ENCODE measurements around the gene CRACR2A. TPM values are rescaled to one million over a fixed set of nuclear protein-coding genes. Genes with fewer than 3 reads are reported as not detected.
A peak's percentile ranks its signal among the peaks of the same experiment; 100 is the strongest.

CRACR2A gene, protein sequence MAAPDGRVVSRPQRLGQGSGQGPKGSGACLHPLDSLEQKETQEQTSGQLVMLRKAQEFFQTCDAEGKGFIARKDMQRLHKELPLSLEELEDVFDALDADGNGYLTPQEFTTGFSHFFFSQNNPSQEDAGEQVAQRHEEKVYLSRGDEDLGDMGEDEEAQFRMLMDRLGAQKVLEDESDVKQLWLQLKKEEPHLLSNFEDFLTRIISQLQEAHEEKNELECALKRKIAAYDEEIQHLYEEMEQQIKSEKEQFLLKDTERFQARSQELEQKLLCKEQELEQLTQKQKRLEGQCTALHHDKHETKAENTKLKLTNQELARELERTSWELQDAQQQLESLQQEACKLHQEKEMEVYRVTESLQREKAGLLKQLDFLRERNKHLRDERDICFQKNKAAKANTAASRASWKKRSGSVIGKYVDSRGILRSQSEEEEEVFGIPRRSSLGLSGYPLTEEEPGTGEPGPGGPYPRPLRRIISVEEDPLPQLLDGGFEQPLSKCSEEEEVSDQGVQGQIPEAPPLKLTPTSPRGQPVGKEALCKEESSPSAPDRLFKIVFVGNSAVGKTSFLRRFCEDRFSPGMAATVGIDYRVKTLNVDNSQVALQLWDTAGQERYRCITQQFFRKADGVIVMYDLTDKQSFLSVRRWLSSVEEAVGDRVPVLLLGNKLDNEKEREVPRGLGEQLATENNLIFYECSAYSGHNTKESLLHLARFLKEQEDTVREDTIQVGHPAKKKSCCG
- 10 to 100 TPM in 2 of 6 donors, 1 to 10 TPM in 4; 5.5 to 19.9 (median 7.2) TPM for total RNA-seq

DNA sequence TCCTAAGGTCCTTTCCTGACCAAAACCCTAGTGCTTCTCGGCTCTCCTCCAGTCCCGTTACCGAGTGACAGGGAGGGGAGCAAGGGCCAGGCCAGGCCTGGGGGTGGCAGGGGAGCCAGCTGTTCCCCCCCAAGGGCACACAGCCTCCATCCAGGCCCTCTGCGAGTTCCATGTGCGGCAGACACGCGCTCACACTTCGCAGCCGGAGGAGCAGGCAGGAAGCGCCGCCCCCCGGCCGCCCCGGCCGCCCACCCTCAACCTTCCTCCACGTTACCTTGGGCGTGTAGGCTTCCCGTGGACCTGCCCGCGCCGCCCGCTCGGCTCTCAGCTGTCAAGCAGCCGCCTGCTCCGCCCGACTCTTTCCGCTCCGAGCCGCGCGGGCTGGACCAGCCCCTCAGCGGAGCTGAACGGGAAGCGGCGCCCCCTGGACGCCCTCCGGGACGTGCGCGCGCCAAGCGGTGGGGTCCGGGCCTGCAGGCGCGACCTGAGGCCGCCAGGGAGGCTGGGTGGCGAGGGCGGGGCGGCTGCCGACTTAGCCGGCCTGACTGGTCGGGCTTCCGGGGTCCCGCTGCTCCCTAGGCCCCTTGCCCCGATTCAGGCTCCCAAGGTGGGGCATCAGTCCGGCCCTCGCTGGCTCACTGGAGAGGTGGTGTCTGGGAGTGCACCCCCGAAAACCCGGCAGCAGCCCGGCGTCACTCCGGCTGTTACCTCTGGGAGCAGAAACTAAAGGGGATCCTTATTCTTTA is at the start of gene CRACR2A:
Gene CRACR2A, minus strand, starts transcription at position 369 of the 746 bp plus-strand sequence. CDS start 56,110 bp downstream, outside the sequence.
- H3K4me3 ChIP-seq: peak within 1 kb of the TSS; percentile 37 to 55 (median 51)
- DNase-seq (peak; percentile 63 to 96), ATAC-seq (ENCODE audit: low FRiP score in 2 of 2) (peak; percentile 83 to 94)
- WGBS, 2 donors: 4 to 8% methylated on average over 32 to 36 of the region's 62 CpGs
- H3K27me3 ChIP-seq: no peaks in the 10 kb centered on the region
- no peaks in the 10 kb centered on the region for H3K9me3 ChIP-seq
- H3K27ac ChIP-seq: peak within 1 kb of the TSS; percentile 71 to 85 (median 82)
- H3K36me3 ChIP-seq: no peaks in the 10 kb centered on the region
- TF ChIP-seq POLR2AphosphoS5 (IDR thresholded peaks at IDR 0.05): peak in 1 of 2 donors; percentile 33
- TF ChIP-seq, protein P1, sequence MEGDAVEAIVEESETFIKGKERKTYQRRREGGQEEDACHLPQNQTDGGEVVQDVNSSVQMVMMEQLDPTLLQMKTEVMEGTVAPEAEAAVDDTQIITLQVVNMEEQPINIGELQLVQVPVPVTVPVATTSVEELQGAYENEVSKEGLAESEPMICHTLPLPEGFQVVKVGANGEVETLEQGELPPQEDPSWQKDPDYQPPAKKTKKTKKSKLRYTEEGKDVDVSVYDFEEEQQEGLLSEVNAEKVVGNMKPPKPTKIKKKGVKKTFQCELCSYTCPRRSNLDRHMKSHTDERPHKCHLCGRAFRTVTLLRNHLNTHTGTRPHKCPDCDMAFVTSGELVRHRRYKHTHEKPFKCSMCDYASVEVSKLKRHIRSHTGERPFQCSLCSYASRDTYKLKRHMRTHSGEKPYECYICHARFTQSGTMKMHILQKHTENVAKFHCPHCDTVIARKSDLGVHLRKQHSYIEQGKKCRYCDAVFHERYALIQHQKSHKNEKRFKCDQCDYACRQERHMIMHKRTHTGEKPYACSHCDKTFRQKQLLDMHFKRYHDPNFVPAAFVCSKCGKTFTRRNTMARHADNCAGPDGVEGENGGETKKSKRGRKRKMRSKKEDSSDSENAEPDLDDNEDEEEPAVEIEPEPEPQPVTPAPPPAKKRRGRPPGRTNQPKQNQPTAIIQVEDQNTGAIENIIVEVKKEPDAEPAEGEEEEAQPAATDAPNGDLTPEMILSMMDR (IDR thresholded peaks at IDR 0.05): peak; percentile 80 to 96 (median 89)
- no peak for TF ChIP-seq POLR2A (IDR thresholded peaks at IDR 0.05)
- peaks cover 13 to 27% (median 23%) of the 10 kb centered on the region in 4 donors for H3K4me1 ChIP-seq

DNA sequence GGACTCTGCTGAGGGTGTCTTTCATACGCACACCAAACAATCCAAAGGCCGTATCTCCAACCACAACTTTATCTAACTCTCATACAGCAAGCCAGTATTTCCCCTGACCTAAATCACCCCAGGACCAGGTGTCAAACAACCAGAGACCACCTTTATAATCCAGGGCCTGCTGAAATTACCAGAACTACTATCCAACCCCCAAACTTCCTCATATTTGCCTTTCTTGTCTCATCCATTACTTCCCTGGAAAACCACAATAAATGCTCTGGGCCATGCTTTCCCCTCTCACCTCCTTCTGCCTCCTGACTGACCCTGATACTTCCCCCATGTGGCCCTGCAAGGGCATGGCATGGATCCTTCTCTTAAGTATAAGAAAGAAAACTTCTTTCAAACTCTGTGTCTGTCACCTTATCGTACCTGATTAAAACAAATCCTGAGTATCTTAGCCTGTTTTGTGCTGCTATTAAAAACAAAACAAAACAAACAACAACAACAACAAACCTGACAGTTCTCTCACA is 44.7 kb upstream of the CRACR2A start:
- no peak overlapping the region for H3K4me3 ChIP-seq
- ATAC-seq (ENCODE audit: low FRiP score in 2 of 2) (no peak), DNase-seq (no peak)
- no peaks in the 10 kb centered on the region for H3K4me1 ChIP-seq
- H3K27ac ChIP-seq: no peak overlapping the region
- WGBS, 2 donors: 78 to 86% methylated on average over 3 of the region's 3 CpGs
- no peaks in the 10 kb centered on the region for H3K27me3 ChIP-seq
- TF ChIP-seq EP300 (IDR thresholded peaks at IDR 0.05): no peak
- TF ChIP-seq, protein P1 (IDR thresholded peaks at IDR 0.05): no peak
- no peak for TF ChIP-seq POLR2A (IDR thresholded peaks at IDR 0.05)
- TF ChIP-seq POLR2AphosphoS5 (IDR thresholded peaks at IDR 0.05): no peak
- H3K36me3 ChIP-seq: peaks cover 0 to 4% (median 0%) of the 10 kb centered on the region in 4 donors
- no peaks in the 10 kb centered on the region for H3K9me3 ChIP-seq

DNA sequence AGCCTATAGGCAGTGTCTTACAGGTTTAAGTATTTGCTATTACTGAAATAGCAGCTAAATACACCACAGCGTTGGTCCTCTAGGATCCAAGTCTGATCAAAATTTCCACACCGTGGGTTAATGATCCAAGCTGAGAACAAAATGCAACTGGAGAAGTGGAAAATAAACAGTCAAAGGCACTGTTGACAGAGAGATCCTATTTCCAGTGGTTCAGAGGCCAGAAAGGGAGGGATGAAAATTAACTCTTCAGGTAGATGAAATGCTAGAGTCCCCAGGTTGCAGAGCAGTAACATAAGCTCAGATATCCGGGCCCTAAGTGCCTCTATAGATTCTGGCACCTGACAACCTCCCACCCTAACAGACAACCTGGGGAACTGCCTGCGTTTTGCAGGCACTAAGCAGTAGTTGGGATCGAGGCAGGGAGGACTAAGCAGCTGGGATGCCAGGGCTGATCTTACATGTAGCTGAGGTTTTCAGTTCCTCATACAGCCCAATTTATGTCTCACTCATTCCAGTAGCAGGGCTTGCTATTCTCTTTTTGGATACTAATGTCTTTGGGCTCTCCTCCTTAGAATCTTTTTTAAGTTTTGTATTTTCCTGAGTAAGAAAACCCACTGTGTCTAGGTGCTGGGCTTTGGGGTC is 42.7 kb upstream of the CRACR2A start:
- 55 to 56% methylated on average over 5 of the region's 5 CpGs for WGBS, 2 donors
- Histone ChIP-seq H3K27me3 (no peaks in the 10 kb centered on the region), H3K36me3 (peaks cover 0 to 4% (median 0%) of the 10 kb centered on the region in 4 donors), H3K9me3 (no peaks in the 10 kb centered on the region), H3K4me3 (no peak overlapping the region), H3K27ac (no peak overlapping the region), H3K4me1 (no peaks in the 10 kb centered on the region)
- TF ChIP-seq EP300 (IDR thresholded peaks at IDR 0.05): no peak
- TF ChIP-seq POLR2AphosphoS5 (IDR thresholded peaks at IDR 0.05): no peak
- TF ChIP-seq, protein P1 (IDR thresholded peaks at IDR 0.05): no peak
- no peak for TF ChIP-seq POLR2A (IDR thresholded peaks at IDR 0.05)
- ATAC-seq (ENCODE audit: low FRiP score in 2 of 2): no peak
- no peak for DNase-seq

DNA sequence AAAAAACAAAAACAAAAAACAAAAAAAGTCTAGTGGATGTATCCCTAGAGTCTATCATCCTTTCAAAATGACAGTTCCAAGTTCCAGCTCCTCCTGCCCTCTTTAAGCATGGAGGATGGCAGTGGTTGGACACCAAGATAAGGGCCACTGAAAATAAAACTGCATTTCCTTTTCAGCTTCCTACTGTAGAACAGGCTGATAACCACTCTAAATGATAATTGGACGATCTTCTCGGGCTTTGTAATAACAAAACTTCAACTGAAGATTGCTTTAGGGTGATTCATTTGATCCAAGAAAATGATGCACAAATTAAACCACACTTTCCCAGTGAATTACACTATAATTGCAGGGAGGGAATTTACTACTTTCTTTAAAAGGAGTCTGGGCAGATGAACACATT is 42.2 kb upstream of the CRACR2A start:
- TF ChIP-seq EP300 (IDR thresholded peaks at IDR 0.05) (no peak), POLR2AphosphoS5 (IDR thresholded peaks at IDR 0.05) (no peak), POLR2A (IDR thresholded peaks at IDR 0.05) (no peak)
- TF ChIP-seq, protein P1 (IDR thresholded peaks at IDR 0.05): no peak
- no peaks in the 10 kb centered on the region for H3K4me1 ChIP-seq
- no peak overlapping the region for H3K4me3 ChIP-seq
- H3K27ac ChIP-seq: no peak overlapping the region
- DNase-seq: no peak
- H3K27me3 ChIP-seq: no peaks in the 10 kb centered on the region
- H3K9me3 ChIP-seq: no peaks in the 10 kb centered on the region
- ATAC-seq (ENCODE audit: low FRiP score in 2 of 2): no peak
- WGBS, 2 donors: 44 to 46% methylated on average over 2 of the region's 2 CpGs
- peaks cover 0 to 4% (median 0%) of the 10 kb centered on the region in 4 donors for H3K36me3 ChIP-seq

All from upper lobe of left lung (tissue), 6 donors.